ENCODE data around the gene TSPO2. TPM values are rescaled to one million over a fixed set of nuclear protein-coding genes. Genes with fewer than 3 reads are reported as not detected.

Gene TSPO2
- total and polyA plus RNA-seq, 2 of the 13 experiments (the other 11 are each of a cell fraction or from before 2014, with no cell fraction given), result 0.55 TPM; not detected in 1

DNA sequence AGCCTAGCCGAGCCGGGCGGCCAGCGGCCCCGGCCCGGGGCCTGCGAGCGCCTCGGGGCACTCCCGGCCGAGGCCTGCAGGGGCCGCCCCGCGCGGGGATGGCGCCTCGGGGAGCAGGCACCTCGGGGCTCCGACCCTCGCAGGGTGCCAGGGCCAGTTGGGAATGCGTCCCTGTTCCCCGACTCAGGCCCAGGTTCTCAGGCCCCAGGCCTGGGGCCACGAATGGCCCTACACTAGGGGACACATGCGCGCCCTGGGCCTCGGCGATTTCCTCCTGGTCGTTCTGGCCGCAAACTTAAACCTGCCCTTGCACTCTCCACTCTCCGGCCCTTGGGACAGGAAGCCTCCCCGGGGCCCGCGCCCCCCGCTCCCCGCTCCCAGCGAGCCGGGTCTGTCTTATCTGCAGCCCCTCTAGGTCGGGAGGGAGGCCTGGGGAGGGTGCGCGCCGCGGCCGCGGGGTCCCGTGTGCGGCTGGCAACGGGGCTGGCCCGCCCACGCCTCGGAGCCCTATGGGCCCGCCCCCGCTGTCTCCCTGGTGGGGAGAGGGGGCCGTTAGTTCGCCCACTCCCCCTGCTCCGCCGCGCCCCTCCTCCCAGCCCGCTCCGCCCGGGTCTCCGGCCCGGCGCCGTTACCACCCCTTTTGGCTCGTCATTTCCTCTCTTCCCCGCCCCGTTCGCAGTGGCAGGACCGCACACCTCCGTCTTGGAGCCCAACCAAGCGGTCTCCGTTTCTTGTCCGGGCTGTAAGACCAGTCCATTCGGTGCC, 31.1 kb downstream of the TSPO2 start (continued):
- TF ChIP-seq, protein P1, sequence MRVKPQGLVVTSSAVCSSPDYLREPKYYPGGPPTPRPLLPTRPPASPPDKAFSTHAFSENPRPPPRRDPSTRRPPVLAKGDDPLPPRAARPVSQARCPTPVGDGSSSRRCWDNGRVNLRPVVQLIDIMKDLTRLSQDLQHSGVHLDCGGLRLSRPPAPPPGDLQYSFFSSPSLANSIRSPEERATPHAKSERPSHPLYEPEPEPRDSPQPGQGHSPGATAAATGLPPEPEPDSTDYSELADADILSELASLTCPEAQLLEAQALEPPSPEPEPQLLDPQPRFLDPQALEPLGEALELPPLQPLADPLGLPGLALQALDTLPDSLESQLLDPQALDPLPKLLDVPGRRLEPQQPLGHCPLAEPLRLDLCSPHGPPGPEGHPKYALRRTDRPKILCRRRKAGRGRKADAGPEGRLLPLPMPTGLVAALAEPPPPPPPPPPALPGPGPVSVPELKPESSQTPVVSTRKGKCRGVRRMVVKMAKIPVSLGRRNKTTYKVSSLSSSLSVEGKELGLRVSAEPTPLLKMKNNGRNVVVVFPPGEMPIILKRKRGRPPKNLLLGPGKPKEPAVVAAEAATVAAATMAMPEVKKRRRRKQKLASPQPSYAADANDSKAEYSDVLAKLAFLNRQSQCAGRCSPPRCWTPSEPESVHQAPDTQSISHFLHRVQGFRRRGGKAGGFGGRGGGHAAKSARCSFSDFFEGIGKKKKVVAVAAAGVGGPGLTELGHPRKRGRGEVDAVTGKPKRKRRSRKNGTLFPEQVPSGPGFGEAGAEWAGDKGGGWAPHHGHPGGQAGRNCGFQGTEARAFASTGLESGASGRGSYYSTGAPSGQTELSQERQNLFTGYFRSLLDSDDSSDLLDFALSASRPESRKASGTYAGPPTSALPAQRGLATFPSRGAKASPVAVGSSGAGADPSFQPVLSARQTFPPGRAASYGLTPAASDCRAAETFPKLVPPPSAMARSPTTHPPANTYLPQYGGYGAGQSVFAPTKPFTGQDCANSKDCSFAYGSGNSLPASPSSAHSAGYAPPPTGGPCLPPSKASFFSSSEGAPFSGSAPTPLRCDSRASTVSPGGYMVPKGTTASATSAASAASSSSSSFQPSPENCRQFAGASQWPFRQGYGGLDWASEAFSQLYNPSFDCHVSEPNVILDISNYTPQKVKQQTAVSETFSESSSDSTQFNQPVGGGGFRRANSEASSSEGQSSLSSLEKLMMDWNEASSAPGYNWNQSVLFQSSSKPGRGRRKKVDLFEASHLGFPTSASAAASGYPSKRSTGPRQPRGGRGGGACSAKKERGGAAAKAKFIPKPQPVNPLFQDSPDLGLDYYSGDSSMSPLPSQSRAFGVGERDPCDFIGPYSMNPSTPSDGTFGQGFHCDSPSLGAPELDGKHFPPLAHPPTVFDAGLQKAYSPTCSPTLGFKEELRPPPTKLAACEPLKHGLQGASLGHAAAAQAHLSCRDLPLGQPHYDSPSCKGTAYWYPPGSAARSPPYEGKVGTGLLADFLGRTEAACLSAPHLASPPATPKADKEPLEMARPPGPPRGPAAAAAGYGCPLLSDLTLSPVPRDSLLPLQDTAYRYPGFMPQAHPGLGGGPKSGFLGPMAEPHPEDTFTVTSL (CRISPR knock-in tag; IDR thresholded peaks at IDR 0.05; ENCODE audit: borderline replicate concordance), result no peak
- no peak for TF ChIP-seq ZNF224 (CRISPR knock-in tag; IDR thresholded peaks at IDR 0.05)
- TF ChIP-seq ZNF772 (CRISPR knock-in tag; IDR thresholded peaks at IDR 0.05), result no peak
- no peak for TF ChIP-seq ZNF766 (CRISPR knock-in tag; IDR thresholded peaks at IDR 0.05; ENCODE audit: borderline replicate concordance)
- TF ChIP-seq NFKB2 (CRISPR knock-in tag; IDR thresholded peaks at IDR 0.05; ENCODE audit: borderline replicate concordance), result peak; percentile 80; the same call in 1 of the 2 replicates
- TF ChIP-seq ZNF30 (CRISPR knock-in tag; IDR thresholded peaks at IDR 0.05), result 0 out of 2 replicates have a peak, but pooled peaks have one; percentile 50
- TF ChIP-seq ARNTL (CRISPR knock-in tag; IDR thresholded peaks at IDR 0.05), result no peak; the same call in 1 of the 2 replicates
- no peak for TF ChIP-seq MZF1 (CRISPR knock-in tag; IDR thresholded peaks at IDR 0.05; ENCODE audit: borderline replicate concordance)
- no peak for TF ChIP-seq ARNT (IDR thresholded peaks at IDR 0.05)
- no peak; the same call in 1 of the 2 replicates for TF ChIP-seq NR2F2 (IDR thresholded peaks at IDR 0.05; ENCODE audit: borderline replicate concordance, low read depth)
- TF ChIP-seq, protein P2, sequence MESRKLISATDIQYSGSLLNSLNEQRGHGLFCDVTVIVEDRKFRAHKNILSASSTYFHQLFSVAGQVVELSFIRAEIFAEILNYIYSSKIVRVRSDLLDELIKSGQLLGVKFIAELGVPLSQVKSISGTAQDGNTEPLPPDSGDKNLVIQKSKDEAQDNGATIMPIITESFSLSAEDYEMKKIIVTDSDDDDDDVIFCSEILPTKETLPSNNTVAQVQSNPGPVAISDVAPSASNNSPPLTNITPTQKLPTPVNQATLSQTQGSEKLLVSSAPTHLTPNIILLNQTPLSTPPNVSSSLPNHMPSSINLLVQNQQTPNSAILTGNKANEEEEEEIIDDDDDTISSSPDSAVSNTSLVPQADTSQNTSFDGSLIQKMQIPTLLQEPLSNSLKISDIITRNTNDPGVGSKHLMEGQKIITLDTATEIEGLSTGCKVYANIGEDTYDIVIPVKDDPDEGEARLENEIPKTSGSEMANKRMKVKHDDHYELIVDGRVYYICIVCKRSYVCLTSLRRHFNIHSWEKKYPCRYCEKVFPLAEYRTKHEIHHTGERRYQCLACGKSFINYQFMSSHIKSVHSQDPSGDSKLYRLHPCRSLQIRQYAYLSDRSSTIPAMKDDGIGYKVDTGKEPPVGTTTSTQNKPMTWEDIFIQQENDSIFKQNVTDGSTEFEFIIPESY (CRISPR knock-in tag; IDR thresholded peaks at IDR 0.05), result no peak; the same call in 1 of the 2 replicates
- TF ChIP-seq ZFYVE20 (CRISPR knock-in tag; IDR thresholded peaks at IDR 0.05; ENCODE audit: borderline replicate concordance, low read depth), result no peak
- TF ChIP-seq FIP1L1 (IDR thresholded peaks at IDR 0.05; ENCODE audit: borderline replicate concordance, insufficient read depth, low read depth, low read length), result 0 out of 2 replicates have a peak, but pooled peaks have one; percentile 77
- TF ChIP-seq IKZF5 (CRISPR knock-in tag; IDR thresholded peaks at IDR 0.05), result peak; percentile 16; the same call in 1 of the 2 replicates
- peak; percentile 40; the same call in 1 of the 2 replicates for TF ChIP-seq ETV6 (CRISPR knock-in tag; conservative IDR thresholded peaks at IDR 0.05)
- no peak for TF ChIP-seq ZNF496 (CRISPR knock-in tag; IDR thresholded peaks at IDR 0.05; ENCODE audit: insufficient replicate concordance)
- TF ChIP-seq, protein P3, sequence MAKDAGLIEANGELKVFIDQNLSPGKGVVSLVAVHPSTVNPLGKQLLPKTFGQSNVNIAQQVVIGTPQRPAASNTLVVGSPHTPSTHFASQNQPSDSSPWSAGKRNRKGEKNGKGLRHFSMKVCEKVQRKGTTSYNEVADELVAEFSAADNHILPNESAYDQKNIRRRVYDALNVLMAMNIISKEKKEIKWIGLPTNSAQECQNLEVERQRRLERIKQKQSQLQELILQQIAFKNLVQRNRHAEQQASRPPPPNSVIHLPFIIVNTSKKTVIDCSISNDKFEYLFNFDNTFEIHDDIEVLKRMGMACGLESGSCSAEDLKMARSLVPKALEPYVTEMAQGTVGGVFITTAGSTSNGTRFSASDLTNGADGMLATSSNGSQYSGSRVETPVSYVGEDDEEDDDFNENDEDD (CRISPR knock-in tag; IDR thresholded peaks at IDR 0.05; ENCODE audit: borderline replicate concordance), result peak; percentile 61; the same call in 1 of the 2 replicates
- no peak; the same call in 1 of the 2 replicates for TF ChIP-seq REXO4 (CRISPR knock-in tag; IDR thresholded peaks at IDR 0.05; ENCODE audit: borderline replicate concordance)
- peak; percentile 63; the same call in 1 of the 2 replicates for TF ChIP-seq ETV5 (CRISPR knock-in tag; IDR thresholded peaks at IDR 0.05; ENCODE audit: borderline replicate concordance)

All from HepG2 (cell line).